GM12801 (cell line): ENCODE data around the gene PRRX2.

Source experiments
- CTCF ChIP-seq: IDR thresholded peaks from one replicate; pipeline ENCODE4 v1.5.1; 2011; ENCODE audit warnings: control low read depth; ENCODE audit not compliant: insufficient read length; ENCODE audit errors: extremely low read depth

PRRX2 gene

GRCh38 chr9:129676975-129677374 is 11.5 kb downstream of the PRRX2 start:
- no peak for TF ChIP-seq CTCF

- no peak for TF ChIP-seq CTCF
These were observed 12.0 kb downstream of the PRRX2 start for GRCh38 chr9:129677456-129677855.

GRCh38 chr9:129678844-129679243 is 13.4 kb downstream of the PRRX2 start:
- no peak for TF ChIP-seq CTCF

GRCh38 chr9:129679537-129679936 is 14.1 kb downstream of the PRRX2 start:
- no peak for TF ChIP-seq CTCF

GRCh38 chr9:129681924-129682323 is 16.5 kb downstream of the PRRX2 start:
- no peak for TF ChIP-seq CTCF

GRCh38 chr9:129682381-129682780 is 16.9 kb downstream of the PRRX2 start:
- TF ChIP-seq CTCF, result no peak

GRCh38 chr9:129685220-129685932 is 19.9 kb downstream of the PRRX2 start:
- TF ChIP-seq CTCF, result no peak
